IMR-90 (cell line): ENCODE measurements around the gene DBX1. TPM values are rescaled to one million over a fixed set of nuclear protein-coding genes. Genes with fewer than 3 reads are reported as not detected.

Experiments used
- ATAC-seq: fragments of 200-7000 bp; cut with Tn5 transposase; 2 replicates; pipeline ENCODE4 v1.9.1; 2020; ENCODE audit warnings: low read depth, mild to moderate bottlenecking, moderate library complexity
- BruUV-seq: library from RNA; stranded (reverse); fragments of 400-500 nt; replicated peaks from 2 replicates; lab custom pipeline; 2021; lab: Mats Ljungman, UMichigan
- CTCF ChIA-PET: fragments of 300-600 bp; formaldehyde crosslinking; extraction: SDS; loops from one replicate; lab custom pipeline; 2021; ENCODE audit warnings: antibody characterized with exemption; lab: Yijun Ruan, JAX
- POLR2A ChIA-PET: fragments of 300-600 bp; sonication (Branson Sonifier 250); formaldehyde crosslinking; loops from one replicate; lab custom pipeline; 2022; ENCODE audit warnings: antibody characterized with exemption; ENCODE audit not compliant: unreplicated experiment; lab: Charles Lee
- DNase-seq: peaks from one replicate; pipeline ENCODE4 v3.0.0; 2013
- H2AFZ ChIP-seq: replicated peaks from 2 replicates; pipeline ENCODE3; 2013; ENCODE audit warnings: low read length, mild to moderate bottlenecking; ENCODE audit not compliant: poor library complexity
- H2AK5ac ChIP-seq: 2 replicates; pipeline ENCODE4 v1.6.1; 2013; ENCODE audit warnings: low read depth, low read length, inconsistent platforms
- H2AK9ac ChIP-seq: replicated peaks from 2 replicates; pipeline ENCODE3; 2013; ENCODE audit warnings: mild to moderate bottlenecking, low read depth, low read length, moderate library complexity; ENCODE audit not compliant: poor library complexity
- H2BK120ac ChIP-seq: 2 replicates; pipeline ENCODE4 v1.6.1; 2013; ENCODE audit warnings: low read depth, low read length, inconsistent platforms
- H2BK15ac ChIP-seq: 3 replicates; pipeline ENCODE4 v1.6.1; 2013; ENCODE audit warnings: low read depth, low read length, inconsistent platforms
- H2BK20ac ChIP-seq: 2 replicates; pipeline ENCODE4 v1.6.1; 2013; ENCODE audit warnings: low read depth, mild to moderate bottlenecking, inconsistent platforms, low read length, moderate library complexity
- H2BK5ac ChIP-seq: 2 replicates; pipeline ENCODE4 v1.6.1; 2013; ENCODE audit warnings: mild to moderate bottlenecking, low read depth, low read length, inconsistent platforms; ENCODE audit not compliant: poor library complexity, severe bottlenecking
- H3K14ac ChIP-seq: replicated peaks from 2 replicates; pipeline ENCODE4 v1.6.1; 2013; ENCODE audit warnings: low read depth, low read length, inconsistent platforms
- H3K18ac ChIP-seq: 2 replicates; pipeline ENCODE4 v1.6.1; 2013; ENCODE audit warnings: low read depth, low read length, control low read depth
- H3K23ac ChIP-seq: 2 replicates; pipeline ENCODE4 v1.6.1; 2013; ENCODE audit warnings: low read depth, low read length, inconsistent platforms
- H3K27ac ChIP-seq: 2 replicates; pipeline ENCODE4 v1.5.1; 2013; ENCODE audit warnings: mild to moderate bottlenecking, control low read depth, low read length; ENCODE audit not compliant: insufficient read depth
- H3K27me3 ChIP-seq: 2 replicates; pipeline ENCODE4 v1.6.1; 2013; ENCODE audit warnings: low read length; ENCODE audit not compliant: control insufficient read depth, insufficient read depth
- H3K36me3 ChIP-seq: 2 replicates; pipeline ENCODE4 v1.6.1; 2013; ENCODE audit warnings: low read length, mixed read lengths; ENCODE audit not compliant: control insufficient read depth, insufficient read depth
- H3K4ac ChIP-seq: 2 replicates; pipeline ENCODE4 v1.6.1; 2013; ENCODE audit warnings: low read depth, low read length, inconsistent platforms
- H3K4me1 ChIP-seq: 2 replicates; pipeline ENCODE4 v1.6.1; 2013; ENCODE audit warnings: low read length, mixed read lengths; ENCODE audit not compliant: control insufficient read depth, insufficient read depth
- H3K4me2 ChIP-seq: 2 replicates; pipeline ENCODE4 v1.6.1; 2013; ENCODE audit warnings: low read depth, mild to moderate bottlenecking, control low read depth, low read length, moderate library complexity
- H3K4me3 ChIP-seq: 2 replicates; pipeline ENCODE4 v1.5.1; 2013; ENCODE audit warnings: low read depth, mild to moderate bottlenecking, control low read depth, low read length, moderate library complexity; ENCODE audit not compliant: insufficient read depth
- H3K56ac ChIP-seq: 2 replicates; pipeline ENCODE4 v1.6.1; 2013; ENCODE audit warnings: low read length, inconsistent platforms; ENCODE audit not compliant: insufficient read depth; ENCODE audit errors: extremely low read depth
- H3K79me1 ChIP-seq, 2 experiments: 2 replicates each; pipeline ENCODE4 v1.6.1; 2013; ENCODE audit warnings: low read length in 2 of 2, inconsistent platforms in 1 of 2, low read depth in 1 of 2
- H3K9ac ChIP-seq: 2 replicates; pipeline ENCODE4 v1.6.1; 2013; ENCODE audit warnings: low read depth, low read length, control low read depth
- H3K9me1 ChIP-seq: 2 replicates; pipeline ENCODE4 v1.6.1; 2013; ENCODE audit warnings: low read length, inconsistent platforms; ENCODE audit not compliant: insufficient read depth
- H3K9me3 ChIP-seq: 2 replicates; pipeline ENCODE4 v1.6.1; 2013; ENCODE audit warnings: low read length; ENCODE audit not compliant: control insufficient read depth, insufficient read depth
- H4K20me1 ChIP-seq: 2 replicates; pipeline ENCODE4 v1.6.1; 2013; ENCODE audit warnings: low read length, inconsistent platforms; ENCODE audit not compliant: insufficient read depth
- H4K5ac ChIP-seq: 2 replicates; pipeline ENCODE4 v1.6.1; 2013; ENCODE audit warnings: mild to moderate bottlenecking, low read depth, low read length, control low read depth
- H4K8ac ChIP-seq, 2 experiments: 2 replicates each; pipeline ENCODE4 v1.6.1; 2013; ENCODE audit warnings: low read depth in 2 of 2, low read length in 2 of 2, control low read depth in 1 of 2, inconsistent platforms in 1 of 2
- H4K91ac ChIP-seq: 2 replicates; pipeline ENCODE4 v1.6.1; 2013; ENCODE audit warnings: low read depth, low read length, inconsistent platforms; ENCODE audit not compliant: insufficient read depth
- BHLHE40 ChIP-seq: fragments of 150-350 bp; IDR thresholded peaks from 2 replicates; pipeline ENCODE4 v1.6.1; 2016; ENCODE audit warnings: mild to moderate bottlenecking, low read depth, low read length
- CEBPB ChIP-seq: IDR thresholded peaks from 2 replicates; pipeline ENCODE4 v1.6.1; 2012; ENCODE audit warnings: low read depth, low read length, improper control_type of control experiment
- CHD1 ChIP-seq: IDR thresholded peaks from 2 replicates; pipeline ENCODE4 v1.6.1; 2012; ENCODE audit warnings: low read depth, low read length, improper control_type of control experiment
- CTCF ChIP-seq: conservative IDR thresholded peaks from 2 replicates; pipeline ENCODE4 v1.5.1; 2012; ENCODE audit warnings: mild to moderate bottlenecking, low read depth, low read length, improper control_type of control experiment
- ELK1 ChIP-seq: fragments of 150-350 bp; IDR thresholded peaks from 2 replicates; pipeline ENCODE4 v1.6.1; 2016; ENCODE audit warnings: low read depth, mild to moderate bottlenecking, low read length, moderate library complexity, borderline replicate concordance
- FOS ChIP-seq: fragments of 150-350 bp; IDR thresholded peaks from 2 replicates; pipeline ENCODE4 v1.6.1; 2016; ENCODE audit warnings: low read depth, low read length
- MAFK ChIP-seq: IDR thresholded peaks from 2 replicates; pipeline ENCODE4 v1.6.1; 2012; ENCODE audit warnings: low read depth, low read length, improper control_type of control experiment
- MAZ ChIP-seq: IDR thresholded peaks from 2 replicates; pipeline ENCODE4 v1.6.1; 2012; ENCODE audit warnings: low read depth, mild to moderate bottlenecking, low read length, improper control_type of control experiment, moderate library complexity, borderline replicate concordance
- MXI1 ChIP-seq: IDR thresholded peaks from 2 replicates; pipeline ENCODE4 v1.6.1; 2012; ENCODE audit warnings: low read depth, mild to moderate bottlenecking, low read length, moderate library complexity, borderline replicate concordance
- NFE2L2 ChIP-seq: fragments of 150-350 bp; IDR thresholded peaks from 2 replicates; pipeline ENCODE4 v1.6.1; 2016; ENCODE audit warnings: low read depth, mild to moderate bottlenecking, low read length
- POLR2A ChIP-seq: IDR thresholded peaks from 2 replicates; pipeline ENCODE4 v1.6.1; 2012; ENCODE audit warnings: mild to moderate bottlenecking, low read depth, low read length
- RAD21 ChIP-seq: IDR thresholded peaks from 2 replicates; pipeline ENCODE4 v1.6.1; 2012; ENCODE audit warnings: low read length, improper control_type of control experiment
- RCOR1 ChIP-seq: IDR thresholded peaks from 2 replicates; pipeline ENCODE4 v1.6.1; 2012; ENCODE audit warnings: mild to moderate bottlenecking, low read length, improper control_type of control experiment; ENCODE audit not compliant: insufficient replicate concordance
- RFX5 ChIP-seq: IDR thresholded peaks from 2 replicates; pipeline ENCODE4 v1.8.0; 2012; ENCODE audit warnings: low read depth, mild to moderate bottlenecking, low read length, moderate library complexity
- SMC3 ChIP-seq: fragments of 150-350 bp; IDR thresholded peaks from 2 replicates; pipeline ENCODE4 v1.6.1; 2016; ENCODE audit warnings: low read depth, mild to moderate bottlenecking, antibody characterized with exemption, low read length, moderate library complexity
- USF2 ChIP-seq: fragments of 150-350 bp; IDR thresholded peaks from 2 replicates; pipeline ENCODE4 v1.6.1; 2017; ENCODE audit warnings: mild to moderate bottlenecking, antibody characterized with exemption, low read length, low read depth
- WGBS, 2 experiments: methylation state at CpG; one replicate each; pipeline versions ENCODE4 v1.1.5 to v1.1.7; 2013; ENCODE audit warnings: missing lambda C conversion rate in 2 of 2; ENCODE audit not compliant: insufficient read length in 1 of 2; ENCODE audit errors: extremely low coverage in 2 of 2; 5-methylcytosine and 5-hydroxymethylcytosine counted together
- dilution Hi-C: fragments of 300-500 bp; cut with HindIII; formaldehyde crosslinking; loops from one replicate; pipeline ENCODE4 v1.14.3; 2018; ENCODE audit warnings: low sequenced_read_pairs; ENCODE audit not compliant: unreplicated experiment
- in situ Hi-C: fragments of 300-500 bp; cut with MboI; formaldehyde crosslinking; loops from 3 replicates; pipeline ENCODE4 v1.14.3; 2019; ENCODE audit warnings: low sequenced_read_pairs, inconsistent platforms, mixed read lengths
- intact Hi-C: fragments of 100-400 bp; cut with micrococcal nuclease; formaldehyde crosslinking; loops from 2 replicates; pipeline ENCODE4 v1.10.0; 2022
- polyA plus RNA-seq, 3 experiments: library from polyadenylated mRNA; depleted of rRNA; stranded (reverse); fragments of >200 nt; gene quantifications; 2 replicates each; pipeline ENCODE4 v1.2.3, GENCODE V29; 2012; ENCODE audit warnings: low replicate concordance in 1 of 3
- total RNA-seq: library from RNA; depleted of rRNA; stranded (reverse); fragments of >200 nt; gene quantifications from 2 replicates; pipeline ENCODE4 v1.2.3, GENCODE V29; 2012

Gene DBX1
- total and polyA plus RNA-seq, 2 of the 4 experiments (the other 2 are of a cell fraction) = not detected

- H3K36me3 ChIP-seq = no peaks in the 10 kb centered on the region
- no peaks in the 10 kb centered on the region; the same call in 1 of the 2 replicates for H3K9me3 ChIP-seq
- POLR2A ChIA-PET = no interaction called here
- no peak overlapping the region for H2BK15ac ChIP-seq
- H2AFZ ChIP-seq = no peak overlapping the region
- no peak overlapping the region for H3K4me2 ChIP-seq
- H2BK120ac ChIP-seq = no peak overlapping the region
- no peak overlapping the region for H4K5ac ChIP-seq
- H3K4me1 ChIP-seq = no peaks in the 10 kb centered on the region
- H2BK20ac ChIP-seq = no peak overlapping the region
- BruUV-seq = no TSS peak
- no peak overlapping the region for H3K4ac ChIP-seq
- intact Hi-C loops (no loop called here), in situ Hi-C loops (no loop called here), dilution Hi-C loops (no loop called here)
- H2BK5ac ChIP-seq = no peak overlapping the region
- no peak overlapping the region for H3K9ac ChIP-seq
- no peak overlapping the region for H3K23ac ChIP-seq
- no peak overlapping the region for H4K8ac ChIP-seq
- no peak overlapping the region for H3K27ac ChIP-seq
- no peak overlapping the region for H3K18ac ChIP-seq
- no peak overlapping the region for H2AK9ac ChIP-seq
- WGBS, 2 experiments = 1% methylated on average over 12 of the region's 16 CpGs; no CpG with 5 or more reads in 1 of the 2 experiments
- no peak overlapping the region for H3K56ac ChIP-seq
- TF ChIP-seq MAFK (no peak), USF2 (no peak), RCOR1 (no peak), FOS (no peak), POLR2A (no peak), CTCF (no peak), BHLHE40 (no peak), NFE2L2 (no peak), SMC3 (no peak), CEBPB (no peak), MAZ (no peak), CHD1 (no peak), ELK1 (no peak), RAD21 (no peak), MXI1 (no peak), RFX5 (no peak)
- H2AK5ac ChIP-seq = no peak overlapping the region
- H3K79me1 ChIP-seq = no peaks in the 10 kb centered on the region
- H3K4me3 ChIP-seq = no peak overlapping the region
- DNase-seq (no peak), ATAC-seq (no peak)
- H4K20me1 ChIP-seq = no peaks in the 10 kb centered on the region
- peaks cover 36% of the 10 kb centered on the region for H3K27me3 ChIP-seq
- CTCF ChIA-PET = no interaction called here
- H4K91ac ChIP-seq = no peak overlapping the region
- no peak overlapping the region for H3K14ac ChIP-seq
- no peaks in the 10 kb centered on the region for H3K9me1 ChIP-seq
Measured at GRCh38 chr11:20208622-20209111, 48.4 kb upstream of the DBX1 start.
